HG02870 (cell line): ENCODE data around the gene CEP72.
A peak's percentile ranks its signal among the peaks of the same experiment; 100 is the strongest.
"Not testable (repeated sequence)": the region's sequence is repeated elsewhere in the genome, so short reads cannot be mapped to it uniquely, and the experiment has no call there.

Experiments
- ATAC-seq: cut with Tn5 transposase; IDR thresholded peaks from one replicate; pipeline ENCODE4 v1.9.1; 2021; ENCODE audit warnings: mild to moderate bottlenecking, moderate library complexity; ENCODE audit not compliant: unreplicated experiment

Gene CEP72

DNA sequence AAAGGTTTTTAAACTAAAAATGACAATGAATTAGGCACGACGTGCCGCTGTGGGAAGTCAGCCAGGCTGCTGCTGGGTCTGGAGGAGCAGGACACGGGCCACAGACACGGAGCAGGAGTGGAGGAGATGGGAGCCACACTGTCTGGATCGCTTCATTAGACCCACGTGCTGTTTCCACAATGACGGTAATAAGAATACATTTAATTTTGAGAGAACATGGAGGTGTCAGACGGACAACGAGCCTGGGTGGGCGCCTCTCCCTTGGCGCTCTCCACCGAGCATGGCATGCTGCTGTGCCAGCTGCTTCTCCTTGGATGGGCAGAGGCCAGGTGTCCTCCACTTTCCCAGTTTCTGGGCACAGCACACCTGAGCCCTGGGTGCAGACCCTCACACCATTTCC is 68.7 kb downstream of the CEP72 start:
- ATAC-seq, result not testable (repeated sequence)

DNA sequence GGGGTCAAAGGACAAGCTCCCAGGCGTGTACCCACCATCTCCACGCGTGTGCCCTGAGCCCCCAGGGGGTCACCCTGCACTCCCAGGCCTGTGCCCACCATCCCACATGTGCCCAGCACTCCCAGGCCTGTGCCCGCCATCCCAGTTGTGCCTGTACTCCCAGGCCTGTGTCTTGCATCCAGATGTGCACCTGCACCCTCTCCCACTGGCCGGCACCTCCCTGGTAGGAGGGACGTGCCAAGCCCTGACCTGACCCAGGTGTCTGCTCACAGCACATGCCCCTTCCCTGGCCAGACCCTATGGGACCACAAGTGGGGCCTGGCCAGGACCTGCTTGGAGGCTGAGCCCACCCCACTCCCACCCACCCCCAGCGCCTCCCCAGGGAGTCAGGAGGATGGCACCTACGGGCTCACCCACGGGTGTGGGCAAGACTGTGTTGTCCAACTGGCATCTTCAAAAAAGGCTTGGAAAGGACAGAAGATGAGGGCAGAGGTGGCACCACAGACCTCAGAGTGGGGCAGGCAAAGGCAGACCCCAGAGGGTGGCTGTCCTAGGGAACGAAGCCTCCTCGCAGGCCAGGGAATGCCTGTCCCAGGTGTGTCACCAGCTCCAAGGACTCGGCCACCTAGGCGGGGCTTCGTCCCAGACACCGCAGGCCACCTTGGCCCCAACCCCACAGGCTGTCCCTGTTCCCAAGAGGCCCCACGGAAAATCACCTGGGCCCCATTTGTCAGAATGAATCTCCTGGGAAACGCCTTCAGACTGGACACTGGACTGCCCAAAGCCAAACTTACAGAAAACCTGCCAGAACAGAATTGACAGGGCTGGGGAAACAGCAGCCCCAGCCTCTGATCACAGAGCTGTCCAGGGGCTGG is 69.4 kb downstream of the CEP72 start:
- ATAC-seq, result not testable (repeated sequence)

GRCh38 chr5:682216-682615 is 70.1 kb downstream of the CEP72 start:
- not testable (repeated sequence) for ATAC-seq

GRCh38 chr5:682651-683358 is 70.7 kb downstream of the CEP72 start:
- not testable (repeated sequence) for ATAC-seq

- no peak for ATAC-seq
Observed at GRCh38 chr5:683551-684481, 71.7 kb downstream of the CEP72 start.

- no peak for ATAC-seq
Observed at GRCh38 chr5:684751-685216, 72.6 kb downstream of the CEP72 start.

DNA sequence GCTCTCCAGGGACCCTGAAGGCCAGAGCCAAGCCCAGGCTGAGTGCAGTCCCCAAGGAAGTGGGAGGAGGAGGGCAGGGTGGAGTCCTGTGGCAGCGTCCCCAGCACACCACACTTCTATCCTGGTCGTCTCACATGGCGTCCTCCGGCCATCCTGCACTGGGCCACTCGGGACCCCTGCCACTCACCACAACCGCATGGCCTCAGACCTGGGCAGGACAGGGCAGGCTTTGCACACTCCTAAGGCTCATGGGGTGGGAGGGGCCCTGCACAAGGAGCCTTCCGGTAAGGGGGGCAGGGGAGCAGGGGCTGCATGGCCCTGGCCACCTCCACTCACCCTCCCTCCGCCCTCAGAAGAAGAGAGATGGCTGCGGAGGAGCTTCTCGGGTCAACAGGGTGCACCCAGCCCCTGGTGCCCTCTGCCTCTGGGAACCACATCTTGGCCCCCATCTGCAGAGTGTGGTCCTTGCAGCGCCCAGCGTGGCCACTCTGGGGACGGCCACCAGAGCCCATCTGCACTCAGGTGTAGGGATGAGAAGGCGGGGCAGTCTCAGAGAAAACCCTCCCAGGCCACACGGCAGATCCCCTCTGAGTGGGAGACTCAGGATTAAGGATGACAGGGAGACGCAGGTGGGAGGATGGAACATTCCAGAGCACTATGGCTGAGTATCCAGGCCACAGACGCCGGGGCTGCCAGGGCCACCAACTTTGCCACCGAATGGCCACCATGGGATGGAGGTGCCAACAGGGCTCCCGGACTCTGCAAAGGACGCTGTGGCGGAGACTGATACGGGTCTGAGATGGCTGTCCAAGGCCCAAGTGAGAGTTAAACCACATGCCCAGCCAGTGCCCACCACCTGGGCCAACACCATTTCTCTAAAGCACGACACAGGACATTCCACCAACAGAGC is 73.4 kb downstream of the CEP72 start:
- no peak for ATAC-seq

GRCh38 chr5:686172-686523 is 74.0 kb downstream of the CEP72 start:
- ATAC-seq, result not testable (repeated sequence)

GRCh38 chr5:686936-687335 is 74.8 kb downstream of the CEP72 start:
- ATAC-seq, result not testable (repeated sequence)

DNA sequence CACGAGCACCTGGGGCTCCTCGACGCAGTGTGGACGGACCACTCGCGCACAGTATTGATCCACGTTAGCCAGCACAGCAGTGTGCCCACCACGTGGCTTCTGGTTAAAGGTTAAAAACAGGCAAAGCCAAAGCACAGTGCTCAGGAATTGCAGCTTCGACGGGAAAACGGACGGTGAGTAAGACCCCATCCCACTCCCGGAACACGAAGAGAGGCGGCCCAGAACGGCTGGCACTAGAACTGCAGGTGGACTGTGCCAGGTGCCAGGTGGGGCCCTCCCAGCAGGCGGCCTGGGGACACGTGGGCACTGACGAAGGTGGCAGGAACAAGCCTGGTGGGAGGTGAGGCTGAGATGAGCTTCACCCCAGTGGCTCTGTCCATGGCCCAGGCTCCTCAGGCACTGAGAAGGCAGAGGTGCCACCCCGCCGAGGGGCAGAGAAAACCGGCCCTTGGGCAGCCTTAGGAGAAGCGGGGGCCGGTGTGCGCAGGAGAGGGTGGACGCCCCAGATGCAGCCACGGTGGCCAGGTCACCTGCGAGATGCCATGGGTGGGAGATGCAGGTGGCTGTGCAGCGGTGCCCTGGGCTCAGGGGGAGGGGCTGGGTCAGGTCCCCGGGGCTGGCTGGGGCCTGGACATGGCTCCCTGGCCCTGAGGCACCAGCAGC is 76.3 kb downstream of the CEP72 start:
- ATAC-seq, result not testable (repeated sequence)

GRCh38 chr5:690293-690692 is 78.2 kb downstream of the CEP72 start:
- not testable (repeated sequence) for ATAC-seq

GRCh38 chr5:691049-691448 is 78.9 kb downstream of the CEP72 start:
- ATAC-seq, result not testable (repeated sequence)

- no peak for ATAC-seq
Observed at GRCh38 chr5:691817-692528, 79.8 kb downstream of the CEP72 start.

DNA sequence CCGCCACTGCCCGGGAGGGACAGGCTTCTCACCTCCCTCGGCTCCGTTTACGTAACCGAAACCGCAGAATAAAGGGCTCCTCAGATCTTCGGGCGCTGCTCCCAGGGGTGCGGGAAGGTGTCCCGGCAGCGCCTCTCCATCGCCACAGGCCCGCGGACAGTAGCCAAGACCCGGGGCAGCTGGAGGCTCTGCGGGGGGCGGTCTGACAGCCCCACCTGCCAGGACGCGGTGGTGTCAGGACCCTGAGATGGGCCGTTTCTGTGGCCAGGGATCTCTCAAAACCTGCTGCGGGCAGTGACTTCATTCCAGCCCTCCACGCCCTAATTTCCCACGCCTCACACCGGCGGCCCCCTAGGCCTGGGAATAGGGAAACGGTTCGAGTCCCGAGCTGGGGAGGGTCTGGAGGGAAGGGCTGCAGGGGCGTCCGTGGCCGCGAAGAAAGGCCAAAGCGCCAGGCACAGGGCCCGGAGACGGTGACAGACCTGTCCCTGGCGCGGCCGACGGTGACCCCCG is 80.4 kb downstream of the CEP72 start:
- ATAC-seq, result peak; percentile 7

DNA sequence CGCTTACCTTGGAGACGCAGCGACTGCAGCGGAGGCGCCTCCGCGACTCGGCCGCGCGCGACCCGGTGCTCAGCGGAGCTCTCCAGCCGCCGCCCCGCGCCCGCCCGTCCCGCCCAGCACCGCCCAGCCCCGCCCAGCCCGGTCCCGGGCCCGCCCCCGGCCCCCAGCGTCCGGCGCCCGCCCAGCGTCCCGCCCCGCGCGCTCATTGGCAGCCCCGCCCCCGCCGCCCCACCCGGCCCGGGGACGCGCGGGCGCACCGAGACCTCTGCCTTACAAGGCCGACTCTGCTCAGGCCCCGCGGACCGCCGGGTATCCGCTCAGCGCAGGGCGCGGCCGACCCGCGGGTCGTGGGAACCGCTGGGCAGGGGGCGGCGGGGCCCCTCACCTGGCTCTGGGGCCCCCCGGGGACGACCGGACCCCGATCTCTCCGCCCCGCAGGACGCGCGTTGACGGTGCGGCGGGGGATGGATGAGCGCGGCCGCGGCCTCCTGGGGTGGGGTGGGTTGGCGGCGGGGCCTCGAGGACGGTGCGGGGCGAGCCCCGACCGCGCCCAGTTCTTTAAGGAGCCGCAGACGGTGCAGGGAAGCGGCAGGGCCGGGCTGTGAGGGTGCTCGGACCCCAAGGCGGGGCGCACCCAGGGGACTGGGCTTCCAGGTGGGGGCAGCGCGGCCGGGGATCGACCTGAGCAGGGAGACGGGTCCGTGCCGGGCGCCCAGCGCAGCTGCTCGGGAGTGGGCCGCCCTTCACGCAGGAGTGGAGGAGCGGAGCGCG is 81.3 kb downstream of the CEP72 start, which contains the start of gene TPPP:
TSS of gene TPPP (minus strand) at position 82 of the 771 bp plus-strand sequence. CDS start 15,292 bp downstream, outside the sequence.
- ATAC-seq, result peak; percentile 67

DNA sequence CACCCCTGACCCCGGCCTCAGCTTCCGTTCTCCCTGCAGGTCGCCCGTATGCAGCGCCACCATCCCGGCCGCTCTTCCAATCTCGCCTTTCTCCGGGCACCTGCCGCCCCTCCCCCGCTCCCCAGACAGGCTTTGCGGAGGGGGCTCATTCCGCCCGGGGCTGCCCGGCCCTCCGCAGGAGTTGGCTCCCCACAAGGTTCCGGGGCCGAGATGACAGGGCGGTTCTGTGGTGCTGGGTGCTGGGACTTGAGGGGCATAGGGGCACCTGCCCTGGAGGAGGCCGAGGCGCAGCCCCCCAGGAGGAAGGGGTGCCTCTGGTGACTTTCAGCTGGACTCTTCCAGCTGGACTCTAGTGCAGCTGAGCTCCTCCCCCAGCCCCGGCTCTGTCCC is 81.9 kb downstream of the CEP72 start:
- ATAC-seq, result not testable (repeated sequence)

- ATAC-seq, result not testable (repeated sequence)
Observed at GRCh38 chr5:695475-695874, 83.3 kb downstream of the CEP72 start.

DNA sequence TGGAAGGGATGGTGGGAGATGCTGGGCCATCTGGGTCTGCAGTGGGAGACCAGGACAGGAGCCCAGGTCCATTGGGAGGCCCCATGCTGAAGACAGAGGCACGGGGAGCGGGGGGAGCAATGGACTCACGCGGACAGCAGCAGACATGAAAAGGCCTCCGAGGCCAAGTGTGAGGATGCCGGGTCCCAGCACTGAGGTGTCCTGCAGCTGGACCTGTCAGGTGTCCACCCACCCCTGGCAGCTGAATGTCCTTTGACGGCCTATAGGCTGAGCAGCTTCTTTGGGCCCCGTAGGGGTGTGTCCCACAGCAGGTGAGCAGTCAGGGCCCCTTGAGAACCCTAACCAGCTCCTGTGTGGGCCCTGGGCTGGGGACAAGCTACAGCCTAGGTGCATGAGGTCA is 84.1 kb downstream of the CEP72 start:
- not testable (repeated sequence) for ATAC-seq
